GM12878 (cell line): ENCODE results near the gene CCHCR1. TPM values are rescaled to one million over a fixed set of nuclear protein-coding genes. Genes with fewer than 3 reads are reported as not detected.

Source experiments
- ATAC-seq: fragments of 200-7000 bp; cut with Tn5 transposase; 3 replicates; pipeline ENCODE4 v1.9.1; 2020; ENCODE audit warnings: mild to moderate bottlenecking, moderate library complexity
- BruUV-seq: library from RNA; stranded (reverse); fragments of 400-500 nt; replicated peaks from 2 replicates; lab custom pipeline; 2021; lab: Mats Ljungman, UMichigan
- CTCF ChIA-PET: fragments of 300-600 bp; sonication (Branson Sonifier 250); formaldehyde crosslinking; extraction: SDS; loops from one replicate; lab custom pipeline; 2021; ENCODE audit warnings: inconsistent platforms; lab: Yijun Ruan, JAX
- POLR2A ChIA-PET: fragments of 350-600 bp; formaldehyde crosslinking; extraction: SDS; loops from one replicate; lab custom pipeline; 2021; ENCODE audit warnings: inconsistent platforms; lab: Charles Lee
- RAD21 ChIA-PET: fragments of 300-600 bp; sonication (Branson Sonifier 250); formaldehyde crosslinking; loops from one replicate; lab custom pipeline; 2023; ENCODE audit warnings: antibody characterized with exemption; ENCODE audit not compliant: unreplicated experiment; lab: Charles Lee
- SMC1A ChIA-PET: fragments of 300-600 bp; sonication (Branson Sonifier 250); formaldehyde crosslinking; loops from one replicate; lab custom pipeline; 2023; ENCODE audit not compliant: unreplicated experiment, uncharacterized antibody; lab: Charles Lee
- DNase-seq: peaks from one replicate; pipeline ENCODE4 v3.0.0-alpha.2; 2011; ENCODE audit warnings: low read depth, low spot score
- FAIRE-seq: peaks from 3 replicates; lab custom pipeline; 2011; peaks lifted over from hg19 to GRCh38; lab: Jason Lieb, UNC
- H2AFZ ChIP-seq: 2 replicates; pipeline ENCODE4 v1.6.0; 2011; ENCODE audit warnings: low read depth, low read length, control low read depth; ENCODE audit not compliant: control insufficient read depth
- H3K27ac ChIP-seq: 2 replicates; pipeline ENCODE4 v1.5.1; 2011; ENCODE audit warnings: control low read depth; ENCODE audit not compliant: control insufficient read depth, insufficient read depth
- H3K27me3 ChIP-seq, 2 experiments: replicated peaks in 1 of 2; 2 replicates each; pipeline versions ENCODE4 v1.6.0 to v1.6.1; 2011; ENCODE audit warnings: low read length in 1 of 2; ENCODE audit not compliant: control insufficient read depth in 2 of 2, insufficient read depth in 2 of 2
- H3K36me3 ChIP-seq, 2 experiments: 2 replicates each; pipeline ENCODE4 v1.5.1; 2011; ENCODE audit warnings: low read length in 1 of 2; ENCODE audit not compliant: control insufficient read depth in 2 of 2, insufficient read depth in 2 of 2
- H3K4me1 ChIP-seq: 2 replicates; pipeline ENCODE4 v1.6.1; 2011; ENCODE audit warnings: mild to moderate bottlenecking, low read length, moderate library complexity, mixed read lengths; ENCODE audit not compliant: control insufficient read depth, insufficient read depth
- H3K4me2 ChIP-seq: 2 replicates; pipeline ENCODE4 v1.6.0; 2011; ENCODE audit warnings: control low read depth; ENCODE audit not compliant: control insufficient read depth, insufficient read depth
- H3K4me3 ChIP-seq: fragments of 200-600 bp; sonication (generic); 2 replicates; pipeline ENCODE4 v1.5.1; 2016
- H3K79me2 ChIP-seq: 2 replicates; pipeline ENCODE4 v1.6.0; 2011; ENCODE audit warnings: low read length; ENCODE audit not compliant: control insufficient read depth, insufficient read depth
- H3K9ac ChIP-seq: 2 replicates; pipeline ENCODE4 v1.8.0; 2011; ENCODE audit warnings: low read length, control low read depth, mixed read lengths; ENCODE audit not compliant: control insufficient read depth, insufficient read depth
- H3K9me3 ChIP-seq: replicated peaks from 3 replicates; pipeline ENCODE4 v1.5.1; 2011; ENCODE audit warnings: mild to moderate bottlenecking, low read length; ENCODE audit not compliant: control insufficient read depth, insufficient read depth
- H4K20me1 ChIP-seq: 2 replicates; pipeline ENCODE4 v1.6.0; 2011; ENCODE audit not compliant: control insufficient read depth, insufficient read depth
- CHD2 ChIP-seq: IDR thresholded peaks from 2 replicates; pipeline ENCODE4 v1.6.1; 2011; ENCODE audit warnings: low read depth, low read length, improper control_type of control experiment, borderline replicate concordance
- CREB1 ChIP-seq: IDR thresholded peaks from 2 replicates; pipeline ENCODE4 v1.6.1; 2012; ENCODE audit warnings: low read depth, mild to moderate bottlenecking, inconsistent platforms
- IKZF1 ChIP-seq: fragments of 450-650 bp; conservative IDR thresholded peaks from 2 replicates; pipeline ENCODE4 v1.6.1; 2017; ENCODE audit warnings: antibody characterized with exemption, mild to moderate bottlenecking
- IRF4 ChIP-seq: IDR thresholded peaks from 2 replicates; pipeline ENCODE4 v1.6.1; 2011; ENCODE audit warnings: low read depth, low read length
- JUNB ChIP-seq: IDR thresholded peaks from 2 replicates; pipeline ENCODE4 v1.6.1; 2016; ENCODE audit warnings: antibody characterized with exemption, mild to moderate bottlenecking
- MEF2B ChIP-seq: fragments of 450-650 bp; IDR thresholded peaks from 2 replicates; pipeline ENCODE4 v1.6.1; 2018; ENCODE audit warnings: mild to moderate bottlenecking, moderate library complexity; ENCODE audit not compliant: partially characterized antibody, poor library complexity, severe bottlenecking
- NR2C2 ChIP-seq: IDR thresholded peaks from 2 replicates; pipeline ENCODE4 v1.6.1; 2011; ENCODE audit warnings: borderline replicate concordance, low read depth; ENCODE audit not compliant: control insufficient read depth, insufficient read length
- POU2F2 ChIP-seq: IDR thresholded peaks from 3 replicates; pipeline ENCODE4 v1.6.1; 2011; ENCODE audit warnings: low read depth, mild to moderate bottlenecking, low read length, borderline replicate concordance
- SIX5 ChIP-seq: IDR thresholded peaks from 2 replicates; pipeline ENCODE4 v1.6.1; 2011; ENCODE audit warnings: mild to moderate bottlenecking, low read depth, low read length, moderate library complexity; ENCODE audit not compliant: severe bottlenecking
- SPI1 ChIP-seq: IDR thresholded peaks from 2 replicates; pipeline ENCODE4 v1.6.1; 2011; ENCODE audit warnings: low read depth, mild to moderate bottlenecking, low read length, moderate library complexity, borderline replicate concordance; ENCODE audit not compliant: insufficient read depth
- SUZ12 ChIP-seq: fragments of 200-600 bp; sonication (generic); IDR thresholded peaks from one replicate; pipeline ENCODE4 v1.6.1; 2018; ENCODE audit warnings: antibody characterized with exemption, mild to moderate bottlenecking; ENCODE audit not compliant: unreplicated experiment
- WRNIP1 ChIP-seq: IDR thresholded peaks from 2 replicates; pipeline ENCODE4 v1.6.1; 2011; ENCODE audit warnings: low read depth, low read length, improper control_type of control experiment, borderline replicate concordance
- ZNF217 ChIP-seq: fragments of 450-650 bp; IDR thresholded peaks from 2 replicates; pipeline ENCODE4 v1.6.1; 2017; ENCODE audit warnings: antibody characterized with exemption, mild to moderate bottlenecking
- ZNF622 ChIP-seq: fragments of 450-650 bp; IDR thresholded peaks from 2 replicates; pipeline ENCODE4 v1.6.1; 2017; ENCODE audit warnings: mild to moderate bottlenecking, inconsistent platforms
- ZZZ3 ChIP-seq: IDR thresholded peaks from 2 replicates; pipeline ENCODE4 v1.6.1; 2011; ENCODE audit warnings: low read depth; ENCODE audit not compliant: control insufficient read depth, insufficient read length
- WGBS: methylation state at CpG from one replicate; pipeline ENCODE4 v1.1.6; 2016; ENCODE audit warnings: low lambda C conversion rate; ENCODE audit not compliant: insufficient replicate concordance, insufficient coverage; ENCODE audit errors: missing lambda C conversion rate; 5-methylcytosine and 5-hydroxymethylcytosine counted together
- in situ Hi-C: fragments of 300-500 bp; cut with MboI; formaldehyde crosslinking; loops from 9 replicates; pipeline ENCODE4 v1.14.3; 2018; ENCODE audit warnings: mixed read lengths
- intact Hi-C: fragments of 100-400 bp; cut with micrococcal nuclease; formaldehyde crosslinking; loops from one replicate; pipeline ENCODE4 v1.14.2; 2022; ENCODE audit not compliant: unreplicated experiment
- polyA plus RNA-seq, 11 experiments: library from polyadenylated mRNA; depleted of rRNA in 4 of 11; unstranded in 6 of 11; stranded (reverse) in 5 of 11; fragments of >200 nt; fragmentation: Nextera tagmentation in 4 of 11; fragmentation: Illumina TruSeq in 1 of 11; extraction: Ambion mirVana in 4 of 11; extraction: Trizol in 1 of 11; gene quantifications; 1 replicate in 1 of 11; 2 replicates in 10 of 11; pipeline versions ENCODE4 v1.2.1 to v1.2.3, GENCODE V29; 2011 to 2016; ENCODE audit warnings: inconsistent platforms in 2 of 11, missing spikeins in 2 of 11, low read depth in 1 of 11
- total RNA-seq, 4 experiments: library from RNA; depleted of rRNA in 3 of 4; stranded (reverse); fragments of >200 nt in 3 of 4; fragmentation: Illumina TruSeq in 1 of 4; extraction: Trizol in 1 of 4; gene quantifications; 2 replicates each; pipeline versions ENCODE4 v1.2.1 to v1.2.3, GENCODE V29; 2013 to 2021
- TF ChIP-seq, protein P1 (sequence below): fragments of 450-650 bp; IDR thresholded peaks from 2 replicates; pipeline ENCODE4 v1.6.1; 2017; ENCODE audit warnings: borderline replicate concordance

The CCHCR1 gene
- total and polyA plus RNA-seq, 10 of the 15 experiments (the other 5 are each of a cell fraction or from before 2014, with no cell fraction given): 1.0 to 35.2 (median 24.7) TPM

- no peak overlapping the region for H3K9ac ChIP-seq
- H3K4me2 ChIP-seq: no peak overlapping the region
- H3K27ac ChIP-seq: no peak overlapping the region
- H3K79me2 ChIP-seq: no peaks in the 10 kb centered on the region
- 0 out of 4 replicates have a peak, but pooled peaks cover 0 to 4% of the 10 kb centered on the region in 2 experiments for H3K36me3 ChIP-seq
- no peaks in the 10 kb centered on the region for H4K20me1 ChIP-seq
- no peaks in the 10 kb centered on the region for H3K27me3 ChIP-seq
- FAIRE-seq: no peak
- RAD21 ChIA-PET: interaction anchor here (1.5 to 1.9 kb wide), 2 partner anchors 53 to 54 kb away, joined by 4 to 9 read pairs; no protein-coding TSS in a partner anchor
- whole genome bisulfite sequencing: 65% methylated on average over 4 of the region's 4 CpGs
- peaks cover 3% of the 10 kb centered on the region for H3K4me1 ChIP-seq
- TF ChIP-seq WRNIP1 (no peak), CREB1 (no peak), ZNF622 (no peak), ZNF217 (no peak), SPI1 (no peak), POU2F2 (no peak), SIX5 (no peak), JUNB (no peak), IKZF1 (no peak), SUZ12 (no peak), ZZZ3 (no peak), MEF2B (no peak), NR2C2 (no peak), IRF4 (no peak), CHD2 (no peak)
- TF ChIP-seq, protein P1, sequence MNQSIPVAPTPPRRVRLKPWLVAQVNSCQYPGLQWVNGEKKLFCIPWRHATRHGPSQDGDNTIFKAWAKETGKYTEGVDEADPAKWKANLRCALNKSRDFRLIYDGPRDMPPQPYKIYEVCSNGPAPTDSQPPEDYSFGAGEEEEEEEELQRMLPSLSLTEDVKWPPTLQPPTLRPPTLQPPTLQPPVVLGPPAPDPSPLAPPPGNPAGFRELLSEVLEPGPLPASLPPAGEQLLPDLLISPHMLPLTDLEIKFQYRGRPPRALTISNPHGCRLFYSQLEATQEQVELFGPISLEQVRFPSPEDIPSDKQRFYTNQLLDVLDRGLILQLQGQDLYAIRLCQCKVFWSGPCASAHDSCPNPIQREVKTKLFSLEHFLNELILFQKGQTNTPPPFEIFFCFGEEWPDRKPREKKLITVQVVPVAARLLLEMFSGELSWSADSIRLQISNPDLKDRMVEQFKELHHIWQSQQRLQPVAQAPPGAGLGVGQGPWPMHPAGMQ: no peak
- TF ChIP-seq, all 136 proteins: peak for 0
- no TSS peak for BruUV-seq
- SMC1A ChIA-PET: interaction anchor here (0.7 to 5.8 kb wide), 4 partner anchors 8 to 226 kb away, joined by 3 to 52 read pairs (median 14); no protein-coding TSS in a partner anchor
- in situ Hi-C loops: loop anchor here (5.0 kb wide), 2 partner anchors 53 to 228 kb away; no protein-coding TSS in a partner anchor
- CTCF ChIA-PET: interaction anchor here (1.0 to 22.9 kb wide), 5 partner anchors 10 to 54 kb away, joined by 3 to 326 read pairs (median 13); partner anchors contain the start of genes CCHCR1 and TCF19
- ATAC-seq (no peak), DNase-seq (no peak)
- Histone ChIP-seq H2AFZ (no peak overlapping the region), H3K9me3 (no peaks in the 10 kb centered on the region; the same call in 2 of the 3 replicates), H3K4me3 (no peak overlapping the region)
- intact Hi-C loops: no loop called here
- POLR2A ChIA-PET: no interaction called here
Observed at GRCh38 chr6:31139599-31139998, 18.0 kb downstream of the CCHCR1 start.
